GM19463 (cell line): Measurements from ENCODE around the gene DHX9.
"Not testable (repeated sequence)": the region's sequence is repeated elsewhere in the genome, so short reads cannot be mapped to it uniquely, and the experiment has no call there.

Source experiments
- ATAC-seq: cut with Tn5 transposase; IDR thresholded peaks from one replicate; pipeline ENCODE4 v1.9.1; 2021; ENCODE audit warnings: mild to moderate bottlenecking, moderate library complexity; ENCODE audit not compliant: unreplicated experiment

DHX9 gene

DNA sequence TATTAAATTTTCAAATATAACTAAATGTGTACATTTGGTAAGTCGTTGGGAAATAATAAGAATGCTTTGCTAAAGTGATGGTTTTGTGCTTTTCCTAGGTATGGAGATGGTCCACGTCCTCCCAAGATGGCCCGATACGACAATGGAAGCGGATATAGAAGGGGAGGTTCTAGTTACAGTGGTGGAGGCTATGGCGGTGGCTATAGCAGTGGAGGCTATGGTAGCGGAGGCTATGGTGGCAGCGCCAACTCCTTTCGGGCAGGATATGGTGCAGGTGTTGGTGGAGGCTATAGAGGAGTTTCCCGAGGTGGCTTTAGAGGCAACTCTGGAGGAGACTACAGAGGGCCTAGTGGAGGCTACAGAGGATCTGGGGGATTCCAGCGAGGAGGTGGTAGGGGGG, 47.8 kb downstream of the DHX9 start:
- no peak for ATAC-seq

DNA sequence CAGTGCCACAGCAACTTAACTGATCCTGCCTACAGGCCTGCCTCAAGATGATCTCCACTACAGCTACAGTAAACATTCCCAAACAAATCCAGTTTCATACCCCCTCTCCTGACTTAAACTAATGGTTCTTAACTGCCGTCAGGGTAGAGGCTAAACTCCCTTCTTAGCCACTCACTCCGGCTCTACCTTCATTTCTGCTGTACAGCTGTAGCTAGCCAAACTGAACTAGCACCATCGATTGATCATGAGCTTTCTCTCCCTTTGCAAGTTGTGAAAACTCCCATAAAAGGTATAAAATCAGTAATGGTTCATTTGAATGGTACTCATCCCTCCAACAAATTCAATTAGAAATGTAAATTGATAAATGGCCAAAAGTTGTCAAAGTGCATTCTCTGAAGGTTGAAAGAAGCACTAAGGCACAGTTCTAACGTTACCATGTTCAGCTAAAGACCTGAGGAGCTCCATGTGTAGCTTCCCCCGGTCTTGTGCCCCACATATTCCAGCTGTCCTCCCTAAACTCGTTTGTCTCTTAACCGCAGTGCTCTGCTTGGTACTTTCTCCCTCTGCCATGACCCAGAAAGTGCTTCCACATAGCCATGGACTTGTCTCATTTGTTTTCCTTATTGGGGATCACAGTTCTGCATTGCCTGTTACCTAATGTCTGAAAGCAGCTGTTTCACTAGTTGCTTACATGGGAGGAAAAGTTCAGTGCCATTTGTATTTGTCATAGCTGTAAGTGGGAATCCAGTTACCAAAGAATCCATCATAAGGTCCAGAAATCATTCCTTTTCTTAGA, 49.8 kb downstream of the DHX9 start:
- ATAC-seq, result no peak

DNA sequence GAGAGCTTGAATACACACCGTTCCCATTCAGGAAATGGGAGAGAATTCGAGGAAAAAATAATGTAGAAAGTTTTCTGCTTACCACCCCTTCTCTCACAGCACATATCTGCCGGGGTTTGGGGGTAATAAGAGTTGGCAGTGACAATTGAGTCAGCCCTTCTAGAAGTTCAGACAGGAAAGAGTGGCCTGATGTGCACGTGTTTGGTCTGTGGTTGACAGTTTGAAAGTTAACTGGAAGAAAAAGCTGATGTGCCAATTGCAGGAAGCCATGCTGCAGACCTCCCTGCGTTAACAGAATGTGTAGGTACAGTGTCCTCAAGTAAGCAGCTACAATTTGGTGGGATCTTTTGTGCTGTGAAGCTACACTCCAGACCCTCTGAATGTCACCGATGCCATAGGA, 50.9 kb downstream of the DHX9 start:
- ATAC-seq, result no peak

DNA sequence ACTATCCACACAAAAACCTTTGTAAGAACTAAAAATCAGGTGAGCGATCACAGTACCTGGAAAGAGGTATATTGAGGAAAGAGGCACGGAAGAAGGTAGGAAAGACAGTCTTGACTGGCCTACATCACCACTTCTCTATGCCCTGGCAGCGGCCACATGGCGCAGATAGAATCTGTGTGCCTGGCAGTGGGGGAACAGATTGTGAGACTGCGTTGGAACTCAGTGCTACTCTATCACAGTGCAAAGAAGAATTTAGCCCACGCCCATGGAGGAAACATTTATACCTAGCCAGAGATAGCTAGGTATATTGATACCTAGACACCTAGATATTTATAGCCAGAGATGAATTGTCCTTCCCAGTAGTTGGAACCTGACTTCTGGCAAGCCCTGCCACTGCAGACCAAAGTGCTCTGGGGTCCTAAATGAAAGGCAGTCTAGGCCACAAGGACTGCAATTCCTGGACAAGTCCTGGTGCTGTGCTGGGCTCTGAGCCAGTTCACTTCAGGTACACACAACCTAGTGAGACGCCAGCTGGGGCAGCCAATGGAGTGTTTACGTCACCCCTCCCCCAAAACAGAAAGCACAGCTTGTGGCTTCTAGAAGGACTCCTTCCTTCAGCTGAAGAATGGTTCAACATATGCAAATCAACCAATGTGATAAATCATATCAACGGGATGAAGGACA, 51.9 kb downstream of the DHX9 start:
- ATAC-seq, result no peak

GRCh38 chr1:182897696-182898095, 58.5 kb downstream of the DHX9 start:
- no peak for ATAC-seq

- ATAC-seq, result not testable (repeated sequence)
Measured at GRCh38 chr1:182901946-182902345, 62.8 kb downstream of the DHX9 start.

- no peak for ATAC-seq
Measured at GRCh38 chr1:182905321-182905720, 66.2 kb downstream of the DHX9 start.

DNA sequence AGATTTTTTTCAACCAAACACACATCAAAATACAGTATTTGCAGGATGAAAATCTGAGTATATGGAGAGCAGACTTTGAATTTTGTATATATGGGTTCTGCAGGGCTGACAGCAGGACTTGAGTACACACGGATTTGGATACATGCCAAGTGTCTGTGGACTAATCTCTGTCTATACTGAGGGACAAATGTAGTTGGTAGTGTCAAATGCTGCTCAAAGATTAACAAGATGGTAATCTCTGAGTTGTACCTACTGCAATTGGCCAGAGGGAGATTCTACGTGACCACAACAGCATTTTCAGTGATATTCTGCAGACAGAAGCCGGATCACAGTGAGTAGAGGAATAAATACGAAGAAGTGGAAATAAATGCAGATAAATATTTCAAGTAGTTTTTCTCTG, 70.4 kb downstream of the DHX9 start:
- no peak for ATAC-seq

DNA sequence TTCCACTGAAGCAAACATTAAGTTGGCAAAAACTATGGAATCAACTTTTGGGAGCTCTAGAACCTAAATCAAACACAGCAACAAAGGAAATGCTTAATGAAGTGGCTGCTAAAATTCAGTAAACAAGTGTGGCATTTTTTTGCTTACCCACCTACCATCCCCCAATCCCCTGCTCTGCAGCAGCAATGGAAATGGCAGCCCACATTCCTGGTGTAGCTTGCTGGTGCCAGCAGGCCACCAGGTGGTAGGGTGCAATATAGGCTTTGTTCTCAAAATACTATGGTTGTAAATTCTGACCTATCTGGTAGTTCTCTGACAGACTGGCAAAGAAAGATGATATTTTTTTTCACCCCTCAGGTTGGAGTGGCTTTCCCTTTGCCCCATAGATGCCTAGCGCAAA, 71.0 kb downstream of the DHX9 start:
- ATAC-seq, result no peak

DNA sequence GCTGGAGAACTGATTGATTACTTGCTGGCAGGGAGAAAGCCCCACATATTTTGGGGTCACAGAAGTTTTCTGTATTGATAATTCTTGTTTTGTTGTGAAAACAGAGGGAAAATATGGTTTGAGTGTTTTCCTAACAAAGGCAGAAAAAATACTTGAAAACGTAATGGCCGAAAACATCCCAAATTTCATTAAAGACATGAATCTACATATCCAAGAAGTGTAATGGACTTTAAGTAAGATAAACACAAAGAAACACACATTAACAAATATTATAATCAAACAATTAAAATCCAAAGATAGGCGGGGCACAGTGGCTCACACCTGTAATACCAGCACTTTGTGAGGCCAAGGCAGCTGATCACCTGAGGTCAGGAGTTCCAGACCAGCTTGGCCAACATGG, 74.3 kb downstream of the DHX9 start:
- no peak for ATAC-seq

- no peak for ATAC-seq
Measured at GRCh38 chr1:182917378-182917777, 78.2 kb downstream of the DHX9 start.

DNA sequence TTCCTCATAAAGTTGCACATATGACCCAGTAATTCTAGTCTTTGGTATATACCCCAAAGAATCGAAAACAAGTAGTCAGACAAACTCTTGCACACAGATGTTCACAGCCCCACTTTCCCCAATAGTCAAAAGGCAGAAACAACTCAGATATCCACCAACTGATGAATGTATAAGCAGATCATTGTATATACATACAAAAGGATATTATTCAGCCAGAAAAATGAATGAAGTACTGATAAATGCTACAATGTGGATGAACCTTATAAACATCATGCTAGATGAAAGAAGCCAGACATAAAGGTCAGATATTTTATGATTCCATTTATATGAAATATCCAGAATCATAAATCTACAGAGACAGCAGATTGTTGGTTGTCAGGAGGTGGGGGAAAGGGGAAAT, 86.5 kb downstream of the DHX9 start:
- no peak for ATAC-seq

DNA sequence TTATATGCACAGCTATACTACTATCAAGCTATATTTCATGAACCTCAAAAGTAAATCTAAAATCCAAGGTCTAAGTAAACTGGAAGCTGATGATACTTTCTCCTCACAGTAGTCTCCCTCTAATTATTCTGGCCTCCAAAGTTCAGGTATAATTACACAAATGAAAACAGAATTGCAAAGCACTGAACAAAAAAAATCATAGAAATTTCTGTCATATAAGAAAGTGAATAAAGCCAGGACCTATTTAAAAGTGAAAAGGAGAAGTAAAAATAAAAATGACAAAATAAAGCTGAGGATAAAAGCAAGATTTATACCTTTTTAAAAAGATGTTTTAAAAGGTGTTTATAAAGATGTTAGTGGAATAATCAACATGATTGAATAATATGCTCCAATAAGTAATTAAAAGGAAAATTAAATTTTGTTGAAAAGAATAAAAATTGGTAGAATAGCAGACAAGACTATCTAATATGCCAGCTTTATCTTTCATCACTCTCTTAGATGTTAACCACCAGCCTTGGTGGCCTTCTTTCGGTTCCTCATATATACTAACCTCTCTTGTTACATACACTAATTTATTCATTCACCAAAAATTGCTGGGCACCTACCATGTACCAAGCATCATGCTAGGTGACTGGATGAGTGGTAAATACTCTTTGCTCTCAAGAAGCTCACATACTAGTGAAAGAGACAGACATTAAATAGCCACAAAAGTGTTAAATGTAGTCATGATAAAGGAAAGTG, 88.7 kb downstream of the DHX9 start:
- ATAC-seq, result peak; percentile 69

GRCh38 chr1:182930985-182931384, 91.8 kb downstream of the DHX9 start:
- ATAC-seq, result no peak

GRCh38 chr1:182935716-182936115, 96.6 kb downstream of the DHX9 start:
- no peak for ATAC-seq
